Measurements from ENCODE around the gene MPDZ.

DNA sequence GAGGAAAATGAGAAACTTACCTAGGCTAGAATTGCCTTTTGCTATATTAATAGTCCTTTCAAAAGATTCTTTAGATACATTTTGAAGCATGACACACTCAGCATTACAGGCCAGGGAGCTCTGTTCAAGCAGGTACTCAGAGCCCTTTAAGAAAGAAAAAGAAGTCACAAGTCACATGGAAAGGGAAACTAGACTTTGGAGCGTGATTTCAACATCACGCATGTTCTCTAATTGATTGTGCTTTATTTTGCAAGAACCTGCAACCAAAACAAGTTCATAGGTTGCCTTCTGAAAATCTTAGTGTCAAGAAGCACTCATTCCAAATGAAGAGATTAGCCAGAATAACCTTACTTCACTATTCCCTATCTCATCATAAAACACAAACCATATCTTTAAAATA lies 103.8 kb downstream of the MPDZ start:
- TF ChIP-seq POLR2A (IDR thresholded peaks at IDR 0.05) = no peak
- TF ChIP-seq, protein P1, sequence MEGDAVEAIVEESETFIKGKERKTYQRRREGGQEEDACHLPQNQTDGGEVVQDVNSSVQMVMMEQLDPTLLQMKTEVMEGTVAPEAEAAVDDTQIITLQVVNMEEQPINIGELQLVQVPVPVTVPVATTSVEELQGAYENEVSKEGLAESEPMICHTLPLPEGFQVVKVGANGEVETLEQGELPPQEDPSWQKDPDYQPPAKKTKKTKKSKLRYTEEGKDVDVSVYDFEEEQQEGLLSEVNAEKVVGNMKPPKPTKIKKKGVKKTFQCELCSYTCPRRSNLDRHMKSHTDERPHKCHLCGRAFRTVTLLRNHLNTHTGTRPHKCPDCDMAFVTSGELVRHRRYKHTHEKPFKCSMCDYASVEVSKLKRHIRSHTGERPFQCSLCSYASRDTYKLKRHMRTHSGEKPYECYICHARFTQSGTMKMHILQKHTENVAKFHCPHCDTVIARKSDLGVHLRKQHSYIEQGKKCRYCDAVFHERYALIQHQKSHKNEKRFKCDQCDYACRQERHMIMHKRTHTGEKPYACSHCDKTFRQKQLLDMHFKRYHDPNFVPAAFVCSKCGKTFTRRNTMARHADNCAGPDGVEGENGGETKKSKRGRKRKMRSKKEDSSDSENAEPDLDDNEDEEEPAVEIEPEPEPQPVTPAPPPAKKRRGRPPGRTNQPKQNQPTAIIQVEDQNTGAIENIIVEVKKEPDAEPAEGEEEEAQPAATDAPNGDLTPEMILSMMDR (IDR thresholded peaks at IDR 0.05) = no peak
- TF ChIP-seq POLR2AphosphoS5 (IDR thresholded peaks at IDR 0.05) = no peak
